ENCODE measurements around the gene KCNQ1OT1.

KCNQ1OT1 gene

DNA sequence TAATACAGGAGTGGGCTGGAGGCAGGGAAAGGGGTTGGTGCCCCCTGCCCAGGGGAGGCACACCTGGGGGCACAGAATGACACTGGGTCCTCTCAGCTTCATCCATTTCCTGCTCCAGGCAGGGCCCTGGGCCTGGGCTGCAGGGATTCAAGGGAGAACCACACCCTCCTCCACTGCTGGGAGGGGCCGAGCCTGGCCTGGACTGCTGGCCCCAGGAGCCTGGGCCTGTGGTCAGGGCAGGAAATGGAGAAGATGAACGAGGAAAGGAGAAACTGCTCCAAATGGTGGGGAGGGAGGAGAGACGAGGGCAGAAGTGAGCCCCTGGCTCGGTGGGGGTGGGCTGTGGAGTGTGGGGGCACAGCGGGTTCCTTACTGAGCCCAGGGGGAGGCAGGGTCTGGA, 38.1 kb upstream of the KCNQ1OT1 start:
- no peak for FAIRE-seq
- peak; percentile 26 for DNase-seq (ENCODE audit: low spot score)

- FAIRE-seq (no peak), DNase-seq (ENCODE audit: low spot score) (peak; percentile 21)
These were observed 37.4 kb upstream of the KCNQ1OT1 start for GRCh38 chr11:2737226-2737590.

- FAIRE-seq (no peak), DNase-seq (ENCODE audit: low spot score) (no peak)
These were observed 36.9 kb upstream of the KCNQ1OT1 start for GRCh38 chr11:2736577-2737225.

DNA sequence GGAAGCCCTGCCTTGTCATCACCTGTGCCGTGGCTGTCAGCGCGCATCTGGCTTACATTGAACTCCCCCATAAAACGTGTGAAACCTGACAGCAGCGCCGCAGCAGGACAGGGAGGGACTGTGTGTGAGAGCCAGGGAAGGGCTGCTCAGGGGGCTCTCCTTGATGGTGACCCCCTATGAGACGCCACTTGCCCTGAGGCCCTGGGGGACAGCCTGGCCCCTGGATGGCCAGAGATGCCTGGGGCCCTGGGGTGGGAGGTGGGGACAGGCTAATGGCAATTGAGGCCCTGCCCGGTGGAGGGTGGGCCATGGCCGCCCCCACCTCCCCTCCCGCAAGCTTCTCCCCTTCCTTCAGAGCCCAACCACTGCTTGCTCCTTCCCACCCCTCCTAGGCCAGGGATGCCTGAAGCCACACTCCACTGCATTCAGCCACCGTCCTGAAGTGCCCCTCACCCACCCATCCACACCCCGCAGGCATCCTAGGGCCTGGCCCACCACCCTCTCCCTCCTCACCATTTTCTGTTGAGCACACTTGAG, 35.3 kb upstream of the KCNQ1OT1 start:
- FAIRE-seq (no peak), DNase-seq (ENCODE audit: low spot score) (no peak)

- no peak for DNase-seq (ENCODE audit: low spot score)
These were observed 34.6 kb upstream of the KCNQ1OT1 start for GRCh38 chr11:2734181-2735052.

GRCh38 chr11:2732940-2733628, 33.3 kb upstream of the KCNQ1OT1 start:
- DNase-seq (ENCODE audit: low spot score) (no peak), FAIRE-seq (no peak)

More at GRCh38 chr11:2734181-2735052, 34.6 kb upstream of the KCNQ1OT1 start:
- no peak for FAIRE-seq

GRCh38 chr11:2732261-2732939, 32.6 kb upstream of the KCNQ1OT1 start:
- DNase-seq (ENCODE audit: low spot score) (no peak), FAIRE-seq (no peak)

DNA sequence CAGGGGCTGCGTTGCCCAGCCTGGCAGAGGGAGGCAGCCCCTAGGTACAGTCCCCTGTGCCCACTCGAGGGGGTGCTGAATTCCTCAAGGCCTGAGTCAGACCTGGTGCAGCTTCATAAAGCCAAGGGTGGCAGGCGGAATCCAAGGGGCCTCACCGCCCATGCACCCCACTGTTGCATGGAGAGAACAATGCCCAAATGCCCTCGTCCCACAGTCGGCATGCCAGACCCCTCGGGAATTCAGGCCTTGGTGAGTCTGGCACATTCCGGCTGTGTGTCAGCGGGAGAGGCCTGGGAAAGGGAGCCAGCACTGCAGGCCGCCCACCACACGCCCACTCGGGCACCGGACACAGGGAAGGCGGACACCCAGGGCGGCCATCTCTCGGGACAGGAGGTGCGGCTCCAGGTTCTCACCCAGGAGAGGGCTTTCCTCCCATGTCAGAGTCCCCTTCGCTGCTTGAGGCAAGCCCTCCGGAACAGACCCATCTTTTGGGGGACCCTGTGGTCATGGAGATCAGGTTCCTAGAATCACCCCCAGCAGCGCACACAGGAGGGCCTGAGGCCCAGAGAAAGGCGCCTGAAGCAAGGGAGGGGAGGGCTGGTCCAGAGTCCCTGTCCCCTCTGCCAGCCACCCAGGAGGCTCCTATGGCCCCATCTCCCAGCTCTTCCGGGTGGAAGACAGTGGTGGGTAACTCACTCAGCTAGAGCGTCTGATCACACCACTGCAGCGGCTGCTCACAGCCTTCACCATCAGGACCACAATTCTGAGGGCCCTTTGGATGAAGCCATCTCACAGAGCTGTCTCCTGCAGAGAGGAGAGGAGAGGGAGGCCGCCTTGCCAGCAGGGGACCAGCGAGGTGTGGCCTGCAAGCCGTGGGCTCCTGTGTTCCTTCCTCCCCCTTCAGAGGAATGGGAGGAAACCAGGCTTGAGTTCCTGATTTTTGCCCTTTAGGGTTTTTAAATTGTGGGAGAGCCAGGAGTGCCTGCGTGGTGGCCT, 31.6 kb upstream of the KCNQ1OT1 start:
- DNase-seq (ENCODE audit: low spot score) (no peak), FAIRE-seq (no peak)

- DNase-seq (ENCODE audit: low spot score) (no peak), FAIRE-seq (no peak)
These were observed 30.7 kb upstream of the KCNQ1OT1 start for GRCh38 chr11:2730272-2731129.

- FAIRE-seq (no peak), DNase-seq (ENCODE audit: low spot score) (no peak)
These were observed 30.0 kb upstream of the KCNQ1OT1 start for GRCh38 chr11:2729841-2730240.

- no peak for FAIRE-seq
- no peak for DNase-seq (ENCODE audit: low spot score)
These were observed 29.0 kb upstream of the KCNQ1OT1 start for GRCh38 chr11:2728663-2729332.

DNA sequence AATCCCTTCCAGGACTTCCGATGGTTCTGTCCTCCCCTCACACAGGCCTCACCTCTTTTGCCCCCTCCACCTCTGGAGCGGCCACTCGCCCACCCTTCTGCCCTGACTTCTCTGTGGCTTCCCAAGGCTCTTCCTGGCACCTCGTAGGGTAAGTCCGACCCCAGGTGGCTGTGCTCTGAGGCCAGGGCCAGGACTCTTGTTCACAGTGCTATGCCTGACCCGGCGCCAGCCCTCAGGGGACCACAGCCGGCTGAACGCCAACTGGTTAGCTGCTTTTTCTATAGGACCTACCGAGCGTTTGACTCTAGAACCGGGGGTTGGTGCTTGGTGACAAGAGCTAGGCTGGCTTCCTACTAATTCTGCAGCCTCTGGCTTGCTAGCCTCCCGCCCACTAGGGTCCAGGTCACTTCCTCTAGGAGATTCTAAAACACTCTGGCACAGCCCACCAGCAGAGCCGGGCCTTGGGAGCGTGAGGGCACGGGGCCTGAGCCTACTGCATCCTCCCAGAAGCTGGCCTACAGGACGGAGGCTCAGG, 28.4 kb upstream of the KCNQ1OT1 start:
- no peak for FAIRE-seq

GRCh38 chr11:2726964-2727363, 27.2 kb upstream of the KCNQ1OT1 start:
- FAIRE-seq: no peak

More for the DNA sequence above, 28.4 kb upstream of the KCNQ1OT1 start:
- DNase-seq (ENCODE audit: low spot score): no peak

DNA sequence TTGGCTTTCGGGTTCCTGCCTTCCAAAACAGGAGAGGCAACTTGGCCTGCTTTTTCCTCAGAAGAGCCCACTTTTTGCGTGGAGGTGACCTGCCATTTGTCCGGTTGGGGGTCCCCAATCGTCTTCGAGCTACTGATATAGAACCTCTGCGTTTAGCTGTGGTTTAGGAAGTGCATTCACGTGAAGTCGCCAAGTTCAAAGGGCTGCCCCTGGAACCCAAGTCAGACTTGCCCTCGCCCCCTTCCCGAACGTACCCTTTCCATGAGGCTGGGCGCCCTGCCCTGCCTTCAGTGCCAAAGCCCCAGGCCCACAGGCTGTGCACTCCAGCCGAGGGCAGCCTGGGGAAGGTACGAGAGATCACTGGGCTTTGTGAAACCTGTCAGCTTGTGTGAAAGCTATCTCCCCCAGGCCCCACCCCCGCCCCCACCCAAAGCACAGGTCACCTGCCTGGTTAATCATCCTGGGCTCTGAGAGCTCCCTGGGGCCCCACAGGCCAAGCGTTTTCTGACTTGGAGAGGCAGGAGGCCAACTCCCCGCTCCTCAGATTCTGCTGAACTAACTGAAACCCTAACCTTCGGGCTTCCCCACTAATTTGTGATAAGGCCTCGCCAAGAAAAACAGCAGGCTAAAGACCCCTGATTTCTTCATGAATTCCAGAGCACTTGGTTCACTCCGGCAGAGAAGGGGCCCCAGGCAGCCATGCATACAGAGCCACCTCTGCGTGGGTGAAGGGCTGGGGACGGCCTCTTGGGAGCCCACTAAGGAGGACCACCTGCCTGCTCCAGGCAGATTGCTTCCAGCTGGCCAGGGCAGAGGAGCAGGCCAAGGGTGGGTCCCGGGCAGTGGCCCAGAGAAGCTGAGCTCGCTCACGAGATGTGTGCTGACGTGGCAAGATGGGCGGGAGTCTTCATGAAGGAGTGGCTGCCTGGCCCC, 25.8 kb upstream of the KCNQ1OT1 start:
- DNase-seq (ENCODE audit: low spot score): no peak
- FAIRE-seq: no peak

More at GRCh38 chr11:2726964-2727363, 27.2 kb upstream of the KCNQ1OT1 start:
- DNase-seq (ENCODE audit: low spot score): no peak

DNA sequence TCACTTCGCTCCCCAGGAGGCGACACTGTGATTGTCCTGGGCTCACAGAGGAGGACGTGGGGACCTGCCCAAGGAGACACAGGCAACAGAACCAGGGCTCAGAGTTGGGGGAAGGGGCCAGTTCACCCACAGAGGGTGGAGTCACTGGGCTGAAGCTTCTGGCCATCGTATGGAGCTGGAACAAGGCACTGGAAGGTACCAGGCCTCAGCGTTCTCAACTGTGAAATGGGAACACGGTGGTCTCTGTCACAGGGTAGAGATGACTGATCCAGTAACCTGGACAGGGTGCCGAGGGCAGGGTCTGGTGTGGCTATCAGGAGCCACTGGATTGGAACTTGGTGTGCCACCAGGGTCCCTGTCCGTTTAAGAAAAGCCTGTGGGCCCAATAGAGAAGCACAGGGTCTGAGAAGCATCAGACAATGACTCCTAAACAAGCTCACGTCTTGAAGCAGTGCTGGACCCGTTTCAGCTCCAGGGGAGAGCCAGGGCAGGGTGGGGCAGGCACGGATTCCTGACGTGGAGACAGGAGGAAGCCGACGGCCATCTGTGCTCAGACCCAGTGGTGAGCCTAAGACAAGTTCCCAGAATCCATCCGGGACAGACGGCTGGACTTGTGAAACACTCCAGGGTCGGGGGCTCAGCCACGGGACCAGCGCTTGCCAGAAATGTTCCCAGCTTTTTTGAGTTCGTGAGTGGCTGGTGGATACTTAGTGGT, 25.0 kb upstream of the KCNQ1OT1 start:
- FAIRE-seq (no peak), DNase-seq (ENCODE audit: low spot score) (no peak)

- no peak for FAIRE-seq
- DNase-seq (ENCODE audit: low spot score): no peak
These were observed 24.3 kb upstream of the KCNQ1OT1 start for GRCh38 chr11:2724104-2724503.

DNA sequence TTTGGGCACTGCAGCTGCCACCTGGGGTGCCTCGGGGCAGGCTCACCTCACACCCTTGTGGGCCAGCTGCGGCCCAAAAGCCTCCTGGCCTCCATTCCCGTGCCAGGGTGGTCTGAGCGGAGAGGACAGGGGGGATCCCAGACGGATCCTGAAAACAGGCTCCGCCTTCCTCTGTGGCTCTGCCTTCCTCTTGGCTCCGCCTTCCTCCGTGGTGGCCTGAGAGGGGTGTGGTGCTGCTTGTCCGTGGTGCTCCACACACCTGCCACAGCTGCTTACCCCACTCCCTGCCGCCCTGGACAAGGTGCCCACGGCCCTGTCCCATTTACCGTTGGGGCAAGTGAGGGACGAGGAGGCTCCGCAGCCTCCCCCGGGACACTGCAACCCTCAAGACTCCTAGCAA, 23.2 kb upstream of the KCNQ1OT1 start:
- no peak for FAIRE-seq
- no peak for DNase-seq (ENCODE audit: low spot score)
